ENCODE results near the gene SHROOM3.

DNA sequence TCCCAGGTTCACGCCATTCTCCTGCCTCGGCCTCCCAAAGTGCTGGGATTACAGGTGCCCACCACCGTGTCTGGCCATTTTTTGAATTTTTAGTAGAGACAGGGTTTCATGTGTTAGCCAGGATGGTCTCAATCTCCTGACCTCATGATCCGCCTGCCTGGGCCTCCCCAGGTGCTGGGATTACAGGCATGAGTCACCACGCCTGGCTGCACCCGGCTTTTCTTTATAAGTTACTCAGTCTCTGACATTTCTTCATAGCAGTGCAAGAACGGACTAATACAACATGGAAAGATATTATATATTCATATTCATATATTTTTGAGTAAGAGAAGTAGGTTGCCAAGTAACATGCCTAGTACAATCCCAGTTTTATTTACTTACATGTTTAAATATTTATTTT lies 22.9 kb downstream of the SHROOM3 start:
- TF ChIP-seq, protein P1, sequence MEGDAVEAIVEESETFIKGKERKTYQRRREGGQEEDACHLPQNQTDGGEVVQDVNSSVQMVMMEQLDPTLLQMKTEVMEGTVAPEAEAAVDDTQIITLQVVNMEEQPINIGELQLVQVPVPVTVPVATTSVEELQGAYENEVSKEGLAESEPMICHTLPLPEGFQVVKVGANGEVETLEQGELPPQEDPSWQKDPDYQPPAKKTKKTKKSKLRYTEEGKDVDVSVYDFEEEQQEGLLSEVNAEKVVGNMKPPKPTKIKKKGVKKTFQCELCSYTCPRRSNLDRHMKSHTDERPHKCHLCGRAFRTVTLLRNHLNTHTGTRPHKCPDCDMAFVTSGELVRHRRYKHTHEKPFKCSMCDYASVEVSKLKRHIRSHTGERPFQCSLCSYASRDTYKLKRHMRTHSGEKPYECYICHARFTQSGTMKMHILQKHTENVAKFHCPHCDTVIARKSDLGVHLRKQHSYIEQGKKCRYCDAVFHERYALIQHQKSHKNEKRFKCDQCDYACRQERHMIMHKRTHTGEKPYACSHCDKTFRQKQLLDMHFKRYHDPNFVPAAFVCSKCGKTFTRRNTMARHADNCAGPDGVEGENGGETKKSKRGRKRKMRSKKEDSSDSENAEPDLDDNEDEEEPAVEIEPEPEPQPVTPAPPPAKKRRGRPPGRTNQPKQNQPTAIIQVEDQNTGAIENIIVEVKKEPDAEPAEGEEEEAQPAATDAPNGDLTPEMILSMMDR (IDR thresholded peaks at IDR 0.05; ENCODE audit: low read depth, low read length) = no peak
- TF ChIP-seq POLR2A (IDR thresholded peaks at IDR 0.05; ENCODE audit: extremely low read depth, insufficient read length) = no peak

Data from NB4 (cell line).